SK-N-SH treated with all-trans-retinoic acid at 6 μM for 48 hours (cell line): ENCODE measurements around the gene PLAGL1.

ENCODE experiments used
- BACH2 ChIP-seq: fragments of 250-450 bp; sonication (Bioruptor Pico); IDR thresholded peaks from 2 replicates; pipeline ENCODE4 v1.9.0; 2021; ENCODE audit warnings: mild to moderate bottlenecking, borderline replicate concordance
- CREB5 ChIP-seq: fragments of 250-450 bp; sonication (Bioruptor Pico); IDR thresholded peaks from 2 replicates; pipeline ENCODE4 v1.5.1; 2020; ENCODE audit warnings: low read depth, mild to moderate bottlenecking, moderate library complexity
- CSRNP3 ChIP-seq: fragments of 250-450 bp; sonication (Bioruptor Pico); IDR thresholded peaks from 2 replicates; pipeline ENCODE4 v1.5.1; 2021; ENCODE audit warnings: mild to moderate bottlenecking, moderate library complexity
- OSR1 ChIP-seq: fragments of 250-450 bp; sonication (Bioruptor Pico); IDR thresholded peaks from 2 replicates; pipeline ENCODE4 v1.8.0; 2022; ENCODE audit warnings: moderate library complexity, mild to moderate bottlenecking, inconsistent platforms
- PATZ1 ChIP-seq: fragments of 250-450 bp; sonication (Bioruptor Pico); IDR thresholded peaks from 2 replicates; pipeline ENCODE4 v1.8.0; 2020; ENCODE audit warnings: mild to moderate bottlenecking, moderate library complexity, borderline replicate concordance
- TOX ChIP-seq: fragments of 250-450 bp; sonication (Bioruptor Pico); IDR thresholded peaks from 2 replicates; pipeline ENCODE4 v1.8.0; 2021; ENCODE audit warnings: mild to moderate bottlenecking, moderate library complexity, borderline replicate concordance
- TSHZ2 ChIP-seq: fragments of 250-450 bp; sonication (Bioruptor Pico); IDR thresholded peaks from 2 replicates; pipeline ENCODE4 v1.5.0; 2020; ENCODE audit warnings: mild to moderate bottlenecking, moderate library complexity
- ZFP3 ChIP-seq: fragments of 250-450 bp; sonication (Bioruptor Pico); IDR thresholded peaks from 2 replicates; pipeline ENCODE4 v1.5.0; 2020; ENCODE audit warnings: mild to moderate bottlenecking, moderate library complexity

- TF ChIP-seq BACH2 (CRISPR knock-in tag) (no peak), PATZ1 (no peak), ZFP3 (no peak), CREB5 (no peak), TOX (no peak), TSHZ2 (CRISPR knock-in tag) (no peak), OSR1 (no peak), CSRNP3 (CRISPR knock-in tag) (no peak)
Measured at GRCh38 chr6:144055121-144055931, 47.3 kb upstream of the PLAGL1 start.
